DOHH2 (cell line): ENCODE data around the gene SNRK.

Source experiments
- H3F3A ChIP-seq: fragments of 200-600 bp; sonication (generic), shearing (Covaris generic); 2 replicates; pipeline ENCODE4 v1.6.0; 2016; ENCODE audit warnings: antibody characterized with exemption, mild to moderate bottlenecking; ENCODE audit not compliant: control insufficient read depth, insufficient read depth
- H3K27ac ChIP-seq: fragments of 200-600 bp; sonication (generic); 2 replicates; pipeline ENCODE4 v1.5.1; 2014; ENCODE audit warnings: low read depth, mild to moderate bottlenecking, low read length, moderate library complexity
- H3K27me3 ChIP-seq: fragments of 200-600 bp; sonication (generic); 2 replicates; pipeline ENCODE4 v1.6.1; 2014; ENCODE audit warnings: mild to moderate bottlenecking, low read length, mixed read lengths; ENCODE audit not compliant: control insufficient read depth
- H3K36me3 ChIP-seq: fragments of 200-600 bp; sonication (generic); 2 replicates; pipeline ENCODE4 v1.6.1; 2014; ENCODE audit warnings: mild to moderate bottlenecking, low read length, moderate library complexity, mixed read lengths; ENCODE audit not compliant: control insufficient read depth
- H3K4me1 ChIP-seq: fragments of 200-600 bp; sonication (generic); 2 replicates; pipeline ENCODE4 v1.6.1; 2014; ENCODE audit warnings: mild to moderate bottlenecking, low read length, mixed read lengths; ENCODE audit not compliant: control insufficient read depth
- H3K4me2 ChIP-seq: fragments of 200-600 bp; sonication (generic); 2 replicates; pipeline ENCODE4 v1.6.0; 2014; ENCODE audit warnings: mild to moderate bottlenecking, low read length, moderate library complexity
- H3K4me3 ChIP-seq: fragments of 200-600 bp; sonication (generic); 2 replicates; pipeline ENCODE4 v1.5.1; 2014; ENCODE audit warnings: mild to moderate bottlenecking, low read length, mixed read lengths
- H3K79me2 ChIP-seq: fragments of 200-600 bp; sonication (generic); 2 replicates; pipeline ENCODE4 v1.6.1; 2014; ENCODE audit warnings: mild to moderate bottlenecking, low read length, mixed read lengths; ENCODE audit not compliant: control insufficient read depth
- H3K9me2 ChIP-seq: fragments of 200-600 bp; sonication (generic); replicated peaks from 2 replicates; pipeline ENCODE4 v1.6.1; 2014; ENCODE audit warnings: mild to moderate bottlenecking, low read length, mixed read lengths; ENCODE audit not compliant: control insufficient read depth
- H3K9me3 ChIP-seq: fragments of 200-600 bp; sonication (generic); 2 replicates; pipeline ENCODE4 v1.6.1; 2014; ENCODE audit warnings: antibody characterized with exemption, low read length, mixed read lengths; ENCODE audit not compliant: control insufficient read depth, insufficient read depth
- H4K20me1 ChIP-seq: fragments of 200-600 bp; sonication (generic); 2 replicates; pipeline ENCODE4 v1.6.0; 2014; ENCODE audit warnings: low read depth, mild to moderate bottlenecking, antibody characterized with exemption, low read length, moderate library complexity; ENCODE audit not compliant: control insufficient read depth, insufficient read depth
- EZH2phosphoT487 ChIP-seq: fragments of 200-600 bp; sonication (generic); IDR thresholded peaks from 2 replicates; pipeline ENCODE4 v1.6.1; 2017; ENCODE audit warnings: borderline replicate concordance, mild to moderate bottlenecking, antibody characterized with exemption, low read length, moderate library complexity, mixed read lengths
- TF ChIP-seq, protein P1 (sequence below): fragments of 200-600 bp; sonication (generic); IDR thresholded peaks from one replicate; pipeline ENCODE4 v1.5.1; 2014; ENCODE audit warnings: antibody characterized with exemption, mild to moderate bottlenecking, low read depth, low read length; ENCODE audit not compliant: poor library complexity, severe bottlenecking

Gene SNRK

DNA sequence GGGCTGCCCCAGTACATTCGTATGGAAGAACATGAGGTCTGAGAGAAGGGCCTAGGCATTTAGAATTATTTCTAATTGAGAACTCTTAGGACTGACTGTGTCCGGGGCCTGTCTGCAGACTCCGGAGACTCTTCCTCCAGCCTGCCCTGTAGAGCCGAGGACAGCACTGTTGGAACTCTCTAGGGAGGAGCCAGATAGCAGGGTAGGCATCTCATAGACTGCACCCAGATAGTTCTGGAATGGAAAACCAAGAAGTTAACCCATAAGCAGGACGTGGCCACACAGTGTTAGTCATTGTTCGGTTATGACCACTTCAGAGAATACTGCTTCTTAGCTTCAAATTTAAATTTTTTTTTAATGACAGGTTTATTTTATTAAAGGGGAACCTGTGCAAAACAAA is 59.5 kb downstream of the SNRK start:
- H3K27ac ChIP-seq = no peak overlapping the region
- H3K4me2 ChIP-seq = no peak overlapping the region
- H3K9me3 ChIP-seq = no peaks in the 10 kb centered on the region
- no peaks in the 10 kb centered on the region for H3F3A ChIP-seq
- no peak overlapping the region for H3K4me3 ChIP-seq
- TF ChIP-seq EZH2phosphoT487 = no peak
- TF ChIP-seq, protein P1, sequence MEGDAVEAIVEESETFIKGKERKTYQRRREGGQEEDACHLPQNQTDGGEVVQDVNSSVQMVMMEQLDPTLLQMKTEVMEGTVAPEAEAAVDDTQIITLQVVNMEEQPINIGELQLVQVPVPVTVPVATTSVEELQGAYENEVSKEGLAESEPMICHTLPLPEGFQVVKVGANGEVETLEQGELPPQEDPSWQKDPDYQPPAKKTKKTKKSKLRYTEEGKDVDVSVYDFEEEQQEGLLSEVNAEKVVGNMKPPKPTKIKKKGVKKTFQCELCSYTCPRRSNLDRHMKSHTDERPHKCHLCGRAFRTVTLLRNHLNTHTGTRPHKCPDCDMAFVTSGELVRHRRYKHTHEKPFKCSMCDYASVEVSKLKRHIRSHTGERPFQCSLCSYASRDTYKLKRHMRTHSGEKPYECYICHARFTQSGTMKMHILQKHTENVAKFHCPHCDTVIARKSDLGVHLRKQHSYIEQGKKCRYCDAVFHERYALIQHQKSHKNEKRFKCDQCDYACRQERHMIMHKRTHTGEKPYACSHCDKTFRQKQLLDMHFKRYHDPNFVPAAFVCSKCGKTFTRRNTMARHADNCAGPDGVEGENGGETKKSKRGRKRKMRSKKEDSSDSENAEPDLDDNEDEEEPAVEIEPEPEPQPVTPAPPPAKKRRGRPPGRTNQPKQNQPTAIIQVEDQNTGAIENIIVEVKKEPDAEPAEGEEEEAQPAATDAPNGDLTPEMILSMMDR = no peak
- no peaks in the 10 kb centered on the region for H3K79me2 ChIP-seq
- H3K9me2 ChIP-seq = no peaks in the 10 kb centered on the region
- H3K36me3 ChIP-seq = peaks cover 45% of the 10 kb centered on the region
- no peaks in the 10 kb centered on the region for H3K27me3 ChIP-seq
- H4K20me1 ChIP-seq = no peaks in the 10 kb centered on the region
- no peaks in the 10 kb centered on the region for H3K4me1 ChIP-seq

DNA sequence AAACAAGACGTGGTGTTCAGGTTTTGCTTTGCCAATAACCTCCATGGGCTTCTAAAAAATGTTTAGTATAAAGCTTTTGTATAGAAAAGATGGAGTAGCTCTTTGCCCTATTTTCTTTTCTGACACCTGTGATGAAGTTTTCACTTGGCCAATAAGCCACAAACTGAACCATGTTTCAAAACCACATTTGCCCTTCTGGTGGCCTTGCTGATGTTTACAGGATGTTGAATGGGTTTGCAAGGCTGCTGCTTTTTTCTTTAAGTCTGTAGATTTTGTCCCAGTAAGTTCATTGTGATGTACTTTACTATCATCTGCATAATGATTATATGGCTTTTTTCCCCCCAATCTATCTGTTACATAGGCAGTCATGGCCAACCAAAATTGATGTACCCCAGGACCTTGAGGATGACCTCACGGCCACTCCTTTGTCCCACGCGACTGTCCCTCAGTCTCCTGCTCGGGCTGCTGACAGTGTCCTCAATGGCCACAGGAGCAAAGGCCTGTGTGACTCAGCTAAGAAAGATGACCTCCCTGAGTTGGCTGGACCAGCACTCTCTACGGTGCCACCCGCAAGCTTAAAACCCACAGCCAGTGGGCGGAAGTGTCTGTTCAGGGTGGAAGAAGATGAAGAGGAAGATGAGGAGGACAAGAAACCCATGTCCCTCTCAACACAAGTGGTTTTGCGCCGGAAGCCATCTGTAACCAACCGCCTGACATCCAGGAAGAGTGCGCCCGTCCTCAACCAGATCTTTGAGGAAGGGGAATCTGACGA is 60.8 kb downstream of the SNRK start:
- H3F3A ChIP-seq = no peaks in the 10 kb centered on the region
- H3K27ac ChIP-seq = no peak overlapping the region

DNA sequence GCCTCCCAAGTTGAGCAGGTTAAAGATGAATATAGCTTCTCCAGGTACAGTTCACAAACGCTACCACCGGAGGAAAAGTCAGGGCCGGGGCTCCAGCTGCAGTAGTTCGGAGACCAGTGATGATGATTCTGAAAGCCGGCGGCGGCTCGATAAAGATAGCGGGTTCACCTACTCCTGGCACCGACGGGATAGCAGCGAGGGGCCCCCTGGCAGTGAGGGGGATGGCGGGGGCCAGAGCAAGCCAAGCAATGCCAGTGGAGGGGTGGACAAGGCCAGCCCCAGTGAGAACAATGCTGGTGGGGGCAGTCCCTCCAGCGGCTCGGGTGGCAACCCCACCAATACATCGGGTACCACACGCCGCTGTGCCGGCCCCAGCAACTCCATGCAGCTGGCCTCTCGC is 61.4 kb downstream of the SNRK start:
- no peaks in the 10 kb centered on the region for H3F3A ChIP-seq
- H3K27ac ChIP-seq = no peak overlapping the region
- no peaks in the 10 kb centered on the region for H3K79me2 ChIP-seq
- H3K27me3 ChIP-seq = no peaks in the 10 kb centered on the region
- no peaks in the 10 kb centered on the region for H4K20me1 ChIP-seq
- TF ChIP-seq, protein P1 = no peak
- no peak for TF ChIP-seq EZH2phosphoT487
- no peak overlapping the region for H3K4me2 ChIP-seq
- H3K36me3 ChIP-seq = peaks cover 41% of the 10 kb centered on the region
- no peaks in the 10 kb centered on the region for H3K9me3 ChIP-seq
- no peak overlapping the region for H3K4me3 ChIP-seq
- no peaks in the 10 kb centered on the region for H3K9me2 ChIP-seq
- no peaks in the 10 kb centered on the region for H3K4me1 ChIP-seq

More for the DNA sequence above, 60.8 kb downstream of the SNRK start:
- no peak overlapping the region for H3K4me2 ChIP-seq
- H3K4me1 ChIP-seq = no peaks in the 10 kb centered on the region
- no peak for TF ChIP-seq EZH2phosphoT487
- no peaks in the 10 kb centered on the region for H3K9me3 ChIP-seq
- no peaks in the 10 kb centered on the region for H3K27me3 ChIP-seq
- H3K36me3 ChIP-seq = peaks cover 47% of the 10 kb centered on the region
- no peaks in the 10 kb centered on the region for H3K9me2 ChIP-seq
- H3K4me3 ChIP-seq = no peak overlapping the region
- H4K20me1 ChIP-seq = no peaks in the 10 kb centered on the region
- H3K79me2 ChIP-seq = no peaks in the 10 kb centered on the region

DNA sequence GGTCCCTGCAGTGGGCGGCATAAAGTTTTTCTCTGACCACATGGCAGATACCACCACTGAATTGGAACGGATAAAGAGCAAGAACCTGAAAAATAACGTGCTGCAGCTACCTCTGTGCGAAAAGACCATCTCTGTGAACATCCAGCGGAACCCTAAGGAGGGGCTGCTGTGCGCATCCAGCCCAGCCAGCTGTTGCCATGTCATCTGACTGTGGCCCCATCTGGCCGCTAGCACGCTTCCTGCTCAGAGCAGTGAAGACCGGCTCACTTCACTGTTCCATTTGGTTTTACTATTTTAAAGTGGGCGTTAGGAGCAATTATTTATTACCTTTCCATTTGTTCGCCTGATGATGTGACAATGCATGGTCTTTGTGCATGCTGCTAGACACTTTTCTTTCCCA is 62.0 kb downstream of the SNRK start:
- H3K27ac ChIP-seq = no peak overlapping the region
- TF ChIP-seq, protein P1 = no peak
- no peak for TF ChIP-seq EZH2phosphoT487
- no peak overlapping the region for H3K4me3 ChIP-seq
- H3K36me3 ChIP-seq = peaks cover 36% of the 10 kb centered on the region
- H3K9me2 ChIP-seq = no peaks in the 10 kb centered on the region
- no peaks in the 10 kb centered on the region for H3K79me2 ChIP-seq
- H3F3A ChIP-seq = no peaks in the 10 kb centered on the region
- H3K4me1 ChIP-seq = no peaks in the 10 kb centered on the region
- no peaks in the 10 kb centered on the region for H3K27me3 ChIP-seq
- no peaks in the 10 kb centered on the region for H4K20me1 ChIP-seq
- H3K9me3 ChIP-seq = no peaks in the 10 kb centered on the region
- H3K4me2 ChIP-seq = no peak overlapping the region
